Measurements from ENCODE around the gene NDST1. TPM values are rescaled to one million over a fixed set of nuclear protein-coding genes. Genes with fewer than 3 reads are reported as not detected.

The NDST1 gene
- total and polyA plus RNA-seq, 2 of the 8 experiments (the other 6 are each of a cell fraction or from before 2014, with no cell fraction given) = 27.0 to 72.0 TPM

GRCh38 chr5:150540615-150541396 is 32.9 kb downstream of the NDST1 start (continued):
- TF ChIP-seq RAD21 (IDR thresholded peaks at IDR 0.05 in 1 of 2, conservative IDR thresholded peaks at IDR 0.05 in 1 of 2; ENCODE audit: low read depth in 2 of 2, low read length in 2 of 2) (no peak), NANOG (IDR thresholded peaks at IDR 0.05; ENCODE audit: insufficient read depth, low read depth, low read length, poor library complexity, severe bottlenecking) (no peak), MAX (IDR thresholded peaks at IDR 0.05) (no peak), HDAC6 (IDR thresholded peaks at IDR 0.05; ENCODE audit: low read depth, low read length) (no peak)
